Osteocyte (in vitro differentiated cells): ENCODE data around the gene OR1D5. TPM values are rescaled to one million over a fixed set of nuclear protein-coding genes. Genes with fewer than 3 reads are reported as not detected.
A peak's percentile ranks its signal among the peaks of the same experiment; 100 is the strongest.

Experiments used
- DNase-seq: peaks from one replicate; pipeline ENCODE4 v3.0.0; 2021; ENCODE audit warnings: mixed read lengths; ENCODE audit not compliant: unreplicated experiment; ENCODE audit errors: extremely low spot score
- H3K27ac Mint-ChIP-seq: one replicate; pipeline ENCODE4 v1.8.0; 2021; ENCODE audit warnings: mild to moderate bottlenecking, mixed read lengths; ENCODE audit not compliant: unreplicated experiment
- H3K27me3 Mint-ChIP-seq: one replicate; pipeline ENCODE4 v1.8.0; 2021; ENCODE audit warnings: mixed read lengths; ENCODE audit not compliant: unreplicated experiment
- H3K36me3 Mint-ChIP-seq: one replicate; pipeline ENCODE4 v1.8.0; 2021; ENCODE audit warnings: mixed read lengths; ENCODE audit not compliant: unreplicated experiment
- H3K4me1 Mint-ChIP-seq: one replicate; pipeline ENCODE4 v1.8.0; 2021; ENCODE audit warnings: mixed read lengths; ENCODE audit not compliant: unreplicated experiment
- H3K4me3 Mint-ChIP-seq: one replicate; pipeline ENCODE4 v1.8.0; 2021; ENCODE audit warnings: mild to moderate bottlenecking, moderate library complexity, mixed read lengths; ENCODE audit not compliant: unreplicated experiment
- H3K9me3 Mint-ChIP-seq: one replicate; pipeline ENCODE4 v1.8.0; 2021; ENCODE audit warnings: mixed read lengths; ENCODE audit not compliant: unreplicated experiment
- CTCF ChIP-seq: fragments of 200-600 bp; sonication (generic); IDR thresholded peaks from 2 replicates; pipeline ENCODE4 v1.5.0; 2021; ENCODE audit warnings: antibody characterized with exemption, mild to moderate bottlenecking, moderate library complexity
- total RNA-seq: library from RNA; stranded (reverse); gene quantifications from 2 replicates; pipeline ENCODE4 v1.2.1, GENCODE V29; 2021

Gene OR1D5
- total RNA-seq, 1 donor from 2014 or later = not detected

GRCh38 chr17:3038941-3039340 lies 24.5 kb downstream of the OR1D5 start:
- TF ChIP-seq CTCF = no peak
- H3K4me1 Mint-ChIP-seq = no peaks in the 10 kb centered on the region
- no peak overlapping the region for H3K27ac Mint-ChIP-seq
- peak; percentile 30 for DNase-seq
- H3K27me3 Mint-ChIP-seq = peaks cover 3% of the 10 kb centered on the region
- no peak overlapping the region for H3K4me3 Mint-ChIP-seq
- no peaks in the 10 kb centered on the region for H3K36me3 Mint-ChIP-seq
- no peaks in the 10 kb centered on the region for H3K9me3 Mint-ChIP-seq

GRCh38 chr17:3037259-3037658 lies 26.1 kb downstream of the OR1D5 start:
- Mint-ChIP-seq H3K4me1 (no peaks in the 10 kb centered on the region), H3K9me3 (no peaks in the 10 kb centered on the region), H3K27me3 (peaks cover 3% of the 10 kb centered on the region), H3K27ac (peak overlapping the region; percentile 19), H3K4me3 (no peak overlapping the region), H3K36me3 (no peaks in the 10 kb centered on the region)
- TF ChIP-seq CTCF = no peak
- no peak for DNase-seq

- Mint-ChIP-seq H3K9me3 (no peaks in the 10 kb centered on the region), H3K27ac (no peak overlapping the region), H3K4me3 (no peak overlapping the region), H3K27me3 (peaks cover 3% of the 10 kb centered on the region), H3K36me3 (no peaks in the 10 kb centered on the region), H3K4me1 (no peaks in the 10 kb centered on the region)
- no peak for TF ChIP-seq CTCF
- DNase-seq = peak; percentile 64
These were observed 26.6 kb downstream of the OR1D5 start for GRCh38 chr17:3036800-3037199.

- no peak overlapping the region for H3K27ac Mint-ChIP-seq
These were observed 27.5 kb downstream of the OR1D5 start for GRCh38 chr17:3035968-3036280.

GRCh38 chr17:3035256-3035967 lies 28.0 kb downstream of the OR1D5 start:
- H3K4me1 Mint-ChIP-seq = no peaks in the 10 kb centered on the region
- peak; percentile 77 for DNase-seq
- no peak overlapping the region for H3K27ac Mint-ChIP-seq
- no peak overlapping the region for H3K4me3 Mint-ChIP-seq
- no peaks in the 10 kb centered on the region for H3K9me3 Mint-ChIP-seq
- no peaks in the 10 kb centered on the region for H3K36me3 Mint-ChIP-seq
- no peak for TF ChIP-seq CTCF
- peaks cover 3% of the 10 kb centered on the region for H3K27me3 Mint-ChIP-seq

More at GRCh38 chr17:3035968-3036280, 27.5 kb downstream of the OR1D5 start:
- DNase-seq = no peak
- Mint-ChIP-seq H3K4me1 (no peaks in the 10 kb centered on the region), H3K9me3 (no peaks in the 10 kb centered on the region), H3K4me3 (no peak overlapping the region), H3K36me3 (no peaks in the 10 kb centered on the region), H3K27me3 (peaks cover 3% of the 10 kb centered on the region)
- TF ChIP-seq CTCF = no peak
